ENCODE results near the gene GHDC. TPM values are rescaled to one million over a fixed set of nuclear protein-coding genes. Genes with fewer than 3 reads are reported as not detected.

Gene GHDC
- total RNA-seq, 1 donor = 14.7 TPM

DNA sequence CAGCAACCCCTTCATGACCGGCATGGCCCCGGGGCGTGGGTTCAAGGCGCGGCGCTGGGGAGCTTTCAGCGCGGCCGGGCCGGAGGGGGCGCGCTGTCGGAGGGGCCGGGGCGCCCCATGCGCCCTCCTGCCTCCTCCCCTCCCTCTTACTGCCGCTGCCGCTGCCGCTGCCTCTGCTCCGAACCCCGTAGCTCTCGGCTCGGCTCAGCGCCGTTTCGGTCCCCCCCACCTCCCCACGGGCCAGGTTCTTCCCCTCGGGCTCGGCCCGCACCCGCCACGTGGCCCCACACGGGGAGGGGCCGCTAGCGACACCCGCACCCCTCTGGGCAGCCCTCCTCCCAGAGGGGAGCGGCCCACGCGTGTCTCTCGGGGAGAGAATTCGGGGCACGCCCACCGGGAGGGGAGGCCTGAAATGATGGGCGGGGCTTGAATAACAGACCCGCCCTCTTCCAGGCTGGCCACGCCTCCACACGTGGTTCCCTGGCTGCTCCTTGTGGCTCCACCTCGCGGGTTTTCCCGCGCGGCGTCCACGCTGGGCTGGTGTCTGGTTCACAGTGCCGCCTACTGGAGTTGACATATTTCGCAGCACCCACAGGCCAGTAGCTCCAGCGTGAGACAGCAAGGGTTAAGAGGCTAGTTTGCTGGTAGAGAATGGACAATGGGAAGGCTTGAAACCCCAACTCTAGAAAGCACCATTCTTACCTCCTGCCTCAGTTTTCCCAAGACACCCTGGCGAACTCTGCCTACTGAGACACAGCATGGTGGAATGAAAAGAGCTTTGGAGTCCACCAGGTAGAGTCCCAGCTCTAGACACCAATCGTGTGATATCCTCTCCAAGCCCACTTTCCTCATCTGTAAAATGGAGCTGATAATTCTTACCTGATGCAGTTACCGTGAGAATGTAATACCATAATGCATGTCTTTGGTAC, 13.1 kb downstream of the GHDC start, which contains the start of gene KCNH4:
Gene KCNH4 (minus strand): TSS at position 221 of the 929 bp plus-strand sequence. CDS start 197 bp downstream, at position 24.
- DNase-seq (ENCODE audit: low read depth) = peak; percentile 70
- H3K4me3 ChIP-seq (ENCODE audit: low read depth, low read length) = peak within 1 kb of the TSS; percentile 32
- TF ChIP-seq, protein P1, sequence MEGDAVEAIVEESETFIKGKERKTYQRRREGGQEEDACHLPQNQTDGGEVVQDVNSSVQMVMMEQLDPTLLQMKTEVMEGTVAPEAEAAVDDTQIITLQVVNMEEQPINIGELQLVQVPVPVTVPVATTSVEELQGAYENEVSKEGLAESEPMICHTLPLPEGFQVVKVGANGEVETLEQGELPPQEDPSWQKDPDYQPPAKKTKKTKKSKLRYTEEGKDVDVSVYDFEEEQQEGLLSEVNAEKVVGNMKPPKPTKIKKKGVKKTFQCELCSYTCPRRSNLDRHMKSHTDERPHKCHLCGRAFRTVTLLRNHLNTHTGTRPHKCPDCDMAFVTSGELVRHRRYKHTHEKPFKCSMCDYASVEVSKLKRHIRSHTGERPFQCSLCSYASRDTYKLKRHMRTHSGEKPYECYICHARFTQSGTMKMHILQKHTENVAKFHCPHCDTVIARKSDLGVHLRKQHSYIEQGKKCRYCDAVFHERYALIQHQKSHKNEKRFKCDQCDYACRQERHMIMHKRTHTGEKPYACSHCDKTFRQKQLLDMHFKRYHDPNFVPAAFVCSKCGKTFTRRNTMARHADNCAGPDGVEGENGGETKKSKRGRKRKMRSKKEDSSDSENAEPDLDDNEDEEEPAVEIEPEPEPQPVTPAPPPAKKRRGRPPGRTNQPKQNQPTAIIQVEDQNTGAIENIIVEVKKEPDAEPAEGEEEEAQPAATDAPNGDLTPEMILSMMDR (IDR thresholded peaks at IDR 0.05; ENCODE audit: insufficient read depth, low read depth, low read length) = peak; percentile 58

DNA sequence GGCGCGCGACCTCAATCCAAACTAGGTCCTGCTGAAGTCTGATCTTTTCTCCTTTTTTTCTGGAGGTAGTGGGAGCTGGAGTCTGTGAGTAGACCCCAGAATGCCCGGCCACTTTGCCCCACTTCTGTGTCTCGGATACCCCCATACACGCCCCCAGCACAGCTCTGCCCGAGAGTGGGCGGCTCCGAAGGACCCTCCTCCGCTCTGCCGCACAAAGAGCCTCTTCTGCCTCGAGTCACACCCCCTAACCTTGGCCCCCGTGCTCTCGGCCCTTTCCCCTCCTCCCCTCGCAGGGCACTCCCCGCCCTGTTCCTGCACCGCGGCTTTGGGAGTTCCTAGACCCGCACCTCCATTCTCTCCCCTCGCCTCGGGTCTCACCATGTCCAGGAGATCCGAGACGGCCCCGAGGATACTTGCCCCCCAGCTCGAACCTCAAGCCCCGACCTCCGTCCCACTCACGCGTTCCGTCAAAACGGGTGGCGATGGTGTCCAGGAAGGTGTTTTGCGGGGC, 13.8 kb downstream of the GHDC start:
- no peak overlapping the region for H3K4me3 ChIP-seq (ENCODE audit: low read depth, low read length)
- no peak for DNase-seq (ENCODE audit: low read depth)
- TF ChIP-seq, protein P1 (IDR thresholded peaks at IDR 0.05; ENCODE audit: insufficient read depth, low read depth, low read length) = no peak

DNA sequence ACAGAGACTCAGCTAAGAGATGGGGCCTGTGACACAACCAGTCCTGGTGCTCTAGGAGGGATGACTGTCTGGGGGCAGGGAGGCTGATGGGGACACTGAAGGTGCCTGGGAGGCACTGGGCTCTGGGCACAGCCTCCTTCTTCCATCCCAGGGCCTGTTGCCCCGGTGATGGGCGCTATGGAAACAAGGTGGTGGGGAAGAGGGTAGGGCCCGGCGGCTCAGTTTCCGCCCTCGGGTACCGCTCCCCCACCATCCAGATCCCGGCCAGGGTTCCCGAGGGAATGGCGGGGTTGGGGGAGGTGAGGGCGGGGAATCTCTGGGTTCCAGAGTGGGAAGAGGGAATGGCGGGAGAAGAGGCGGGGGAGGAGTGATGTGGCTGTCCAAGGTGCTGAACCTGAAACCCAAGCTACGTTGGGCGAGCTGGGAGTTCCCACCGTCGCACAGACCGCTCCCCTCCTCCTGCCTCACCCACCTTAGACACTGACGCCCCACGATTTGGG, 14.3 kb downstream of the GHDC start:
- H3K4me3 ChIP-seq (ENCODE audit: low read depth, low read length) = no peak overlapping the region
- peak; percentile 48 for DNase-seq (ENCODE audit: low read depth)
- TF ChIP-seq, protein P1 (IDR thresholded peaks at IDR 0.05; ENCODE audit: insufficient read depth, low read depth, low read length) = no peak

DNA sequence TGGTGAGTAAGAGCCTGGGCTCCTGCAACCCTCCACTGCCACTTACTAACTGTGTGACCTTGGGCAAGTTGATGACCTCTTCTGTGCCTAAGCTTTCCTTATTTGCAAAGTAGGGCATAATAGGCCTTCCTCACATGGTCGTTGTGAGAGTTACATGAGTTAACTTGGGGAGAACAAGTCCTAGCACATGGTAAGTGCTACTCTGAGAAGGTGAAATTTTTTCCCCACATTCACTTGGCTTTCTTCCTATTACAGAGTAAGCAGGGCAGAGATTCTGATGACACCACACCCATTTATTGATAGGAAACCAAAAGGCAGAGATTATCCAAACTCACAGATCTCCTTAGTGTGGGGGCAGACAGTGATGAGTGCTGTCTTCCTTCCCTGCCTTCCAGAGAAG, 15.0 kb downstream of the GHDC start:
- TF ChIP-seq, protein P1 (IDR thresholded peaks at IDR 0.05; ENCODE audit: insufficient read depth, low read depth, low read length) = no peak

DNA sequence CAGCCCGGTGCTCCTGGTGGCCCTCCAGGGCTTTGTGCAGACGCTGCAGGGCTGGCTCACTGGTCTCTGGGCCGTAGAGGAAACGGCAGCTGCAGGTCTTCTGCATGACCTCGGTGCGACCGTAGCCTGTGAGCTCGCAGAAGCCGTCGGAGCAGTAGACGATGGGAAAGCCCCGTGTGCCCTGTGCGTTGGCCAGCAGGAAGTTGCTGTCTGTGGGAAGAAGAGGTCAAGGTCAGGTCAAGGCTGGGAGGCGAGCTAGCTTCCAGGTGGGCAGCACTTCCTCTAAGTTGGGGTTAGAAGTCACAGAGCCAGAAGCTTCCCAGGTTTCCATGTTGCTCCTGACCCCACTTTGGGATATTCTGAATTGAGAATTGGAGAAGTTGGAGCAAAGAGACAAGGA, 15.5 kb downstream of the GHDC start:
- no peak for DNase-seq (ENCODE audit: low read depth)
- H3K4me3 ChIP-seq (ENCODE audit: low read depth, low read length) = no peak overlapping the region
- TF ChIP-seq, protein P1 (IDR thresholded peaks at IDR 0.05; ENCODE audit: insufficient read depth, low read depth, low read length) = no peak

More for the DNA sequence above, 15.0 kb downstream of the GHDC start:
- H3K4me3 ChIP-seq (ENCODE audit: low read depth, low read length) = no peak overlapping the region
- DNase-seq (ENCODE audit: low read depth) = no peak

DNA sequence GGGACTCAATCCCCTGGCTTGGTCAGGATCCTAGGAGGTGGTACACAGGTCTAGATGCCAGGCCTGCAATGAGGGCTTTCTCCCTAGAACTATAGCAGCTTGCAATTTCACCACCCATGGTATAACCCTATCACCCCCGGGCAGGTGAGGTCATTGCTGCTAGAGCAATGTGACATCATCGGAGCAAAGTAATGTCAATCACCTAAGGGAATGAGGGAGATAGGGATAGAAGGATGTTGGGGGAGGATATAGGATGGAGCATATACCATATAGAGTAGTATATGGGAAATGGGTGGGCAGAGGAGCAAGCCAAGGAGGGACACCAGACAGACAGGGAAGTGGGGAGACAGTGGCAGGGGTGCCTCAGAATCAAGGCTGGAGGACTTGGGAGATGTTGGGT, 16.6 kb downstream of the GHDC start:
- H3K4me3 ChIP-seq (ENCODE audit: low read depth, low read length) = no peak overlapping the region
- DNase-seq (ENCODE audit: low read depth) = no peak
- TF ChIP-seq, protein P1 (IDR thresholded peaks at IDR 0.05; ENCODE audit: insufficient read depth, low read depth, low read length) = no peak
